HG02623 (cell line): Measurements from ENCODE around the gene CDH6.

Experiments
- ATAC-seq: cut with Tn5 transposase; IDR thresholded peaks from one replicate; pipeline ENCODE4 v1.9.1; 2021; ENCODE audit warnings: moderate library complexity; ENCODE audit not compliant: unreplicated experiment

The CDH6 gene

DNA sequence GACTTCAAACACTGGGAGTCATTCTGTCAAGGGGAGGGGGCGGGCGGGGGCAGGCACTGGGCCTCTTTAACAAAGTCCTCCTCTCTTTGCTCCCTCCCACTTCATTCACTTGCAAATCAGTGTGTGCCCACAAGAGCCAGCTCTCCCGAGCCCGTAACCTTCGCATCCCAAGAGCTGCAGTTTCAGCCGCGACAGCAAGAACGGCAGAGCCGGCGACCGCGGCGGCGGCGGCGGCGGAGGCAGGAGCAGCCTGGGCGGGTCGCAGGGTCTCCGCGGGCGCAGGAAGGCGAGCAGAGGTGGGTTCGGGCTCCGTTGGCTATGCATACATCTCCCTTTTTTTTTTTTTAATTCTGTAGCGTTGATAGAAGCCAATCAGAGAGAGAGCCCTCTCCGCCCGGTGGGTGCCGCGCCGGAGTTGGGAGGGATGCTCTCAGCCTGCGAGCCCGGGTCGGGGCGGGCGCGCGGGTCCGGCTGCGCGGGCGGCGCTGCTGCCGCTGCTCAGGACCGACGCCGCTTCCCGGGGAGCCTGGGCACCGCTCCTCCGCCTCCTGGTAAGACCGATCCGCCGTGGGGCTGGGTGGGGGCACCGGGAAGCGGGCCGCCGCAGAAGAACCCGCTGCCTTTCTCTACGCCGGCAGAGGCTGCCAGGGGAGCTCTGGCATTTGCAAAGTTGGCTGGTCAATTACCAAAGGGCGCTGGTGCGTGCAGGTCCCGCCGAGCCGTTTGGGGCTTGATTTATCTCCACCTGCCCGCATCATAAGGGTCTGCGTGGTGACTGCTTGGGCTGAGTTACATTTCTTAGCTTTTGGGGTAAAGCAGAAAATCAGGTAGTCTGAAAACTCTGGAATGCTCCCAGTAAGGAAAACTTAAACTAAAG is at the start of gene CDH6:
Gene CDH6, plus strand, starts transcription at position 96 of the 877 bp plus-strand sequence. CDS start 73,788 bp downstream, outside the sequence.
- no peak for ATAC-seq

DNA sequence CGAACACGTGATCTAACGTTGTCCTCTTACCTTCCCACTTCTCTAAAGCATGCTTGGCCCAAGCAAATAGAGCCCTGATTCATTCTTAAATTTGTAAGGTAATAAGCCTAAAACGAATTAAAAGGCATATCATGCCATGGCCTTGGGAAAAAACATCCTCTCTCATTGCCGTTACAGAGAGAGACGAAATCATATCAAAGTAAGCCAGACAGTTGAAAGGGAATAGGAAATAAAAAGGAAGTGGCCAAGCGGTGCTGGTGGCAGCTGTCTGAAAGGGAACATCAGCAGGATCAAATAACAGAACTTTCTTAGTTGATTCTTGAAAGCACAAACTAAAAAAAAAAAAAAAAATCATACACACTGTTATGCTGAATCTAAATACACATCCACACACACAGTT is 49.1 kb upstream of the CDH6 start:
- no peak for ATAC-seq

DNA sequence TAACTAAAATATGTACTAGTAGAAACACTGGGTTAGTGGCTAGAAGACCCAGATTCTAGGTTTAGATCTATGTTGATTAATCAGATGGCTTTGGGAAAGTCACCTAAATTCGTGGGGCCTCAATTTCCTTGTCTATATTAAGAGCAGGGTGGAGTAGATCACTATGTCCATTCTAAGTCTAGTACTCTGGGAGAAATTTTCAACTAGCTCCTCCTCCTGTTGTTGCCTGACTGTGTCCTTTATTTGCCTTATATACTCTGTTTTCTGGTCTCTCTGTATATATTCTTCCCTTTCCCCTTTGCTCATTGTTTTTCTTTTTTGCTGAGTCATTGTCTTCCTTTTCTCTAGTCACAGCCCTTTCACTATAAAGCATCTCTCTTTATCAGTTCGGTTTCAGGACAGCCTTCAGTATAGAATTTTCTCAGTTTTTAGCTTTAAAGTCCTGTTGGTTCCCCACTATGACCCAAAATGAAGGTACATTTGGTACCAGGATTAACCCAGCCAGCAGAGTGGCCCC is 44.5 kb upstream of the CDH6 start:
- ATAC-seq: no peak

DNA sequence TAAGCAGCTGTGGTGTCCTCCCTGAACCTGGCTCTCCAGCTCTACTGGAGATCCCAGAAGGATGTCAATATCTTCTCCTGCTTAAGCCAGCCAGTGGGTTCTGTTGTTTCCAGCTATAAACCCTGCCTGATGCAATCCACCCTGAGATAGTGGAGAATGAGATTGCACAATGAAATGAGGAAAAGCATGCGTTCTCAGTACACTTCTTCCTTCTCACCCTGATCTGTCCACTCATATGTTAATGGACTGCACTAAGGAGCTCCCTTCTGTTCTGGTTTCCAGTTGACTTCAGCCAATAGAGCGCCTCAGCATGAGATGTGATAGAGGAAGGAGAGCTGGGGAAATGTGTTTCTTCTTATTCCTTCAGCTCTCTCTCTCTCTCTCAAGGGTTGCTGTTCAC is 40.0 kb upstream of the CDH6 start:
- ATAC-seq: no peak

DNA sequence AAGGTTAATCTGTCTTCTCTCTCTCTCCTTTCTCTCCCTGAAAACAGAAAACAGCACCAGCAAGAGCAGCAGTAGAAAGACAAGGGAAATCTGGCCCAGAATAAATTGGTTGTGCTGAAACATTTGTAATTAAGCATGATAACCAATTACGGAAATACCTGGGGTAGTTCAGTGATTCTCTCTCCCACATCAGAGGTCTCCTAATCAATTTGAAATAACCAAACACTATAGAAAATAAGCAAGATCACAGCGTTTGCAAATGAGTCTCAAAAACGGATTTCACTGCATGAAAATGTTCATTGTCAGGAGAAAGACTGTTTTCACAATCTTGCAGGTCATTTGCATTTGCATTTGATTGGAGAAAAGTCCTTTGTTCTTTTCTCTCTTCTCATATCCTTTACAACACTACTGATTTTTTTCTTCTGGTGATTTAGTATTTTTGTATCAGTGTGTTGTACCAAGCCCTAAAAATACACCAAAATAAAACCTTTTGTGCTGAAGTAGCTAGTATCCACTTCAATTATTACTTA is 36.8 kb upstream of the CDH6 start:
- ATAC-seq: no peak

DNA sequence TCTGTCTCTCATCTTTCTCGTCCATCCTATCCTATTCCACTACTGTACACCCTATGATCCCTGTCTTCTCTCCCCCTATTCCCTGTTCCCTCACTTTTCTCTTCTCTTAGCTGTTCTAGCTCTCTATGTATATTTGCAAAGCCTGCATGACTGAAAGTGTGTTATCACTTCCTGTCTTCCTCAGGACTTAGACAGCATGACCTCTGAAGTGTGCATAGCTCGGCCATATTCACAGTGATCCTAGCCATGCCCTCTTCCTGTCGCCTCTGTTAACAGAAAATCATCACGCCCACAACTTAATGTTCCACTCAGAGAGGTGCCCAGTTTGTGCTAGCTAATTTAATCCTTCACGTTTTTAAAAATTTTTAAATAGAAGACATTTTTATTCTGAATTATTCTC is 35.8 kb upstream of the CDH6 start:
- no peak for ATAC-seq

DNA sequence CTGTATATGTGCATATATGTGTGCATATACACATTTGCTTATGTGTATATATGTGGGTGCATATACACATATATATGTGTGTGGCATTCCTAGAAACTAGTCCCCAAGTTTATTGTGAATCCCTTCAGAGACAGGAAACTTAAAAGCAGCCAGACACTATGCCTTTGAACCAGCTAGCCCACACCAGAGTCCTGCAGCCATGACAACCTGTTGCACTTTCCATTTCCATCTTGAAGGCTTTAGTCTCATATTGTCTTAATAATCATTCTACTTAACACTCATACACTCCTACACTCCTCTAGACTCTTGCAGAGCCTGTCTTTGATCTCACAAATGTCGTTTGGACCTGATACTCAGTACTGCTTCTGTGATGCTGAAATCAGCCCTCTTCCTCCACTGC is 34.8 kb upstream of the CDH6 start:
- ATAC-seq: no peak

DNA sequence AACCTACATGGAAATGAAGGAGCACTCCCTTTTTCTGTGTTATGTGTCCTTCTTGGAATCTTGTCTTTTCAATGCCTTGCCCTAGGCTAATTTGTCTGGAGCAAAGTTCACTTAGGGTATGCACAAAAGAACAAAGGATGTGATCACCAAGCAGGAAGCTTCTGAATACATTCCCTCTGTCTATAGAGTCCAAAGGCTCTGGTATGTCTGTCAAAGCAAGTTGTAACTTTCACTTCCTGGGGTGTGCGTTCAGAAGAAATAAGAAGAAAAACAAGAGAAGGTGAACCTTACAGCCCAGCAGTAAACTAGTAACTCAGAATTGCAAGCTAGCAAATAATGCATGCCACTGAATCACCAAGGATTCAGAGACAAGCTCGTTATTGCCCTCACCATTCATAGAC is 31.7 kb upstream of the CDH6 start:
- no peak for ATAC-seq

DNA sequence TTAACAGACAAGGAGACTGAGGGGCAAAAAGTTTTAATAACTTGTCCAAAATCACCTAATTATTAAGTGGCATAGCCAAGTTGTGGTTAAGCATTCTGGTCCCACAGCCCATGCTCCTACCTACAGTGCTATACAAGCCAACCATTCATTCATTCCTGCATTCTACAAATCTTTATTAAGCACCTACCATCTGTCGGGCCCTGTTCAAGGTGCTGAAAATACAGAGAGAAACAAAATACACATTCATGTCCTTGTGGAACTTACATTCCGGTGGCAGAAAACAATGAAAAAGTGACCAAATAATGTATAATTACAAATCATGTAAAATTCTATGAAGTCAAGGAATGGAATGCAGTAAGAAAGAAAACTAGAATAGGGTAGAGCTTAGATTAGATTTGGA is 27.8 kb upstream of the CDH6 start:
- ATAC-seq: no peak

DNA sequence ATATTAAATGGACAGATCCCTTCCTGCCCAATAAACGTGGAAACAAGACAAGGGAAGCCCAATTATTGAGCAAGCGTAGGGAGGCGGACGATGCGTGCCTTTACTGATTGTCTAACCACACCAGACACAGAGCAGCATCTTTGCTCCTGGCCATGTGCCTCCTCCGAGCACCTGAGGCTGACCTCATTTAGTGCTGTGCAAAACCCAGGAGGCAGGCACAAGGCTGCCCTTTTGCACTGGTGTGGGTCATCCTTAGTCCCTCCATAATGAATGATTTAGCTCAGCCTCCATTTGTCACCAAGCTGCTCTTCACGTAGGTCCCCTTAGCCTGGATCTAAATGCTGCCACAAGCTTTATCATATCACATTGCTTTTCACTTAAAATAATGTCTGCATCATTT is 24.1 kb upstream of the CDH6 start:
- ATAC-seq: no peak

DNA sequence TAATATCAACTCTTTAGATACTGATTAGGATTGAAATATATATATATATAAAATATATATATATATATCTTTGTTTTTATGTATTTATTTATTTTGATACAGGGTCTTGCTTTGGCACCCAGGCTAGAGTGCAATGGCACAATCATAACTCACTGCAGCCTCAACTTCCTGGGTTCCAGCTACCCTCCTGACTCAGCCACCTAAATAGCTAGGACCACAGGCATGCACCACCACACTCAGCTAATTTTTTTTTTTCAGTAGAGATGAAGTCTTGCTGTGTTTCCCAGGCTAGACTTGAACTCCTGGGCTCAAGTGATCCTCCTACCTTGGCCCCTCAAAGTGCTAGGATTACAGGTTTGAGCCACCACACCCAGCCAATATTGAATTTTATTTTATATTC is 20.6 kb upstream of the CDH6 start:
- ATAC-seq: no peak

DNA sequence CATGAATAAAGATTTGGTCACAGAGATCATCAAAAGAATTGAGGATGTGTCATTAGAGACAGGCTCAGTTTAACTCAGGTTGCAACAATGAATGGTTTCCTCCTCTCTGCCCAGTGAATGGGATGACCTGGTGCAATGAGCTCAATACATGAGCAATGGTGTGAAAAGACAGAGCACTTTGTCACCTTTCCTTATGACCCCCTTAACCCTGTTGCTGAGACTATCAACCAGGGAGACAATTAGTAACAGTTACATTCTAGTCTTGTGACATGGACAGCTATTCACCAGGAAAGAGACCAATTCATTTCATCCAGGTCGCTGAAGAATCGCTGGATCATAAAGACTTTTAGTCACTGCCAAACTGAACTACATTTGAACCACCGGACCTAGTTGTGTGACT is 19.9 kb upstream of the CDH6 start:
- no peak for ATAC-seq

DNA sequence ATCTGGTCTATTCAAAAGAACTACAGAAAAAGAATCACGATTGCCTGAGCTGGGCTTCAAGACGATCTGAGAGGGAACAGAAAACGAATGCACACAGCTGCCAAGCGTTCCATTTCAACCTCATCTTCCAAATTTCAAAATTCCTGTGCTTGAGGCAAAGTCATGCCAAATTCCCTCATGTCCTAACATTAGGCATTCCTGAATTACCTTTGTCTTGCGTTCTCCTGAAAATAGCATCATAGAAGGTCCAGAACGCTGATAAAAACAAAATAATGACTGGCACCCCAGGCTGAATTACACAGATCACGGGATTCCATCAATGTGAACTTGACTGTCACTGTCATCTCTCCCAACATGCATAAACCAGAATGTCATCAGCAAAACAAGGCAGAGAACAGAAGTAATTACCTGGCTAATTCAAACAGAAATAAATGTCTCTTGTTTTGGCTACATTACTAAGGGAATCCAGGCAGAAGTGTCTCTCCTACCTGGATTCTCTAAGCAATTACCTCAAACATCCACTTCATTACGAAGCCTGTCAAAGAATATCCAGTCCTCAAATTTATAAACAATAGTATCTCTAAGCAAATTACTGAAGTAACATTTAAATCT is 12.0 kb upstream of the CDH6 start:
- ATAC-seq: no peak

DNA sequence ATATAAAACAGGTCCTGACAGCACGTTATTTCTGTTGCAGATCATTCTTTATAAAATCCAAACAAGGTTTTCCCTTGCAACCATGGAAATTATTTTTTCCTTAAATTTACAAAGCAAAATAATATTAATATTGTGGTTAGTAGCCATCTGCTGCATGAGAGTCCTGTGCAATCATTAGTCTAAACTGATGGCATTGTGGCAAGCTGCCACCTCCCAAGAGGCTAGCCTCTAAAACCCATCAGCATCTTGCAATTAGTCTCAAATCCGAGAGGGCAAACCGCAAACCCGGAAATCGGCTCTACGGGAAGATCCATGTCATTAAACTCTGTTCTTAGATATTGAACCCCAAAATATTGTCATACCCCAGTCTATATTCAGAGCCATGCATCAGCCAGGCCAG is 11.3 kb upstream of the CDH6 start:
- no peak for ATAC-seq

DNA sequence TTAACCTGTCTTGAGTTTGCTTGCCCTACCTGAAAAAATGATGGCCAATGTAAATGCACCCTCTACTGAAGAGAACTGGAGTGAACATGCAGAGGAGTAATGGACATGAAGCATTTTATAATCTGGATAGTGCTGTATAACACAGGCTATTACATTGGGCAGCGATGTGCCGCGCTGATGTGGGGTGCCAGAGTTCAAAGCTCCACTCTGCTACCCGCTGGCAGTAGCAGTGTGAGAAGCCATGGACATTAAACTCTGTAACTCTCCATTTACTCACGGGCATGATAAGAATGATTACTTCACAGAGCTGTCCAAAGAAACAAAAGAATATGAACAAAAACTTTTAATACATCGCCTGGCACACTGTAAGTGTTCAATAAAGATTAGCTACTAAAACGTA is 7.5 kb upstream of the CDH6 start:
- no peak for ATAC-seq

DNA sequence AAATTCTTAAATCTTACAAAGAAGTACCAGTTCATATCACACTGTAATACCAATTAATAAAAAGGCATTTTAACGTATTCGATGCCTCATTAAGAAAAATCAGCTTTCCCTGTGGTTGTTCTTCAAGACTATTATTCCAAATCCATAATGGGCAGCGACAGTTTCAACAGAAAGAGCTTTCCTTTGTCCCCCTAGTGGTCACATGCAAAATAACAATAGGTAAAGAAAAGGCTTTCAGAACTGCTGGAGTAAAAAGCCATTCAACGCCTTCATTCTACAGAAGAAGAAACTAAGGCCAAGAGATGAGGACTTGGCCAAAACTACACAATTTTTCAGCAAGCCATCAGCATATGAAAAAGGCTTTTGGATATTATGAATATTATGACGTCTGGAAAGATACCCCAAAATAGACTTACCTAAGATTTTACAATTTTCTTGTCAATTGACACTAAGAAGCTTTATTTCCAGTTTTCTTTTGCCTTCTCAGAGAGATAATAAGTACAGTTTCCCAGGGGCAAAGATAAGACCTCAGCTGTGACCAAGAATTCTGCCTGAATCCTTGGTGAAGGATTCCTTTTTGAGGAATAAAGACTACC is 6.7 kb upstream of the CDH6 start:
- no peak for ATAC-seq

DNA sequence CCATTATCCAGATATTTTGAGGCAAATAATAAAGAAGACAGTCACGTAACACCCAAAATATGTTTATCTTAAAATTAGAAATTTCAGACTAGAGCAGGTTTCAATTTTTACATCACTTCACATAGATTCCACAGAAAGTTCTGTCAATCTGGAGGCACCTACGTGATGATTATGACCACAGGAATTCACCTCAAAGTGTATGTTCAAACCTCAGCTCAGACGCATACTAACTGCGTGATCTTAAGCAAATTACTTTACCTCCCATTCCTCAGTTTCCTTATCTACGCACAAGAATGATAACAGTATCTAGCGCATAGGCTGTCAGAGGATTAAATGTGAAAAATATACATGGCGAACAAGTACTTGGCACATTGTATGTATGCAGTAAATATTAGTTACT is 5.9 kb upstream of the CDH6 start:
- ATAC-seq: no peak

DNA sequence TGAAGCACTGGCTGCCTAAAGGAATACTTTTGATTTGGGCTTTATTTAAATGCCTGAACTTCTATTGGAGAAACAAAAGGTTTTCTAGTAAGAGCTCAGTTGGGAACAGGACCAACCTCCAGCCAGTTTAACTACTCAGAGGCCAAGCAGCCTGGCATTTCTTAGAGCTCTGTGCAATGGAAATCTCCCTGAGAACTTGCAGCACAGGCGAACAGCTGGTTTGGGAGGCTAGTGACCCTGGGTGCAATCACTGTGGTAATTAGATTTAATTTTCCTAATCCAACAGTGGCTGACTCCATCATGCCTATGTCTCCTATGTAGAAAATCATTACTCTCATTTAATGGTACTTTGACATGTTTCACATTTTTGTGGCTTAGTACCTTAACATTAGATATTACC is 1.0 kb upstream of the CDH6 start:
- no peak for ATAC-seq

DNA sequence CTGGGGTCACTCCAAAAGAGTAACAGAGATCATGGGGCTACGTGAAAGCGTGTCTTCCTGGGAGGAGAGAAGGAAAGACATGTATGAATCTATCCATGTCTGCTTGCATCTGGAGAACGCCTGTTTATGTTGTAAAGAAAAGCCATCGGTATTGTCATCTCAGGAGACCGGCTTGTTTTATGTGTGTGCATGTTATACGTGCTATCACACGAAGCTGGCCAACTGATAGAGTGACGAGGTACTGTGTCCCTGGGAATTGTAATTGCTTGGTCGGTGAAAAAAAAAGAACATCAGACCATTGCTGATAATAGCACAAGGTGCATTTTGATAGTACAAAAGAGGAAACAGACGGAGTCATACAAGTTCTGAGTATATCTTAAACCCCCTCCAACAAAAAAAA is 370 bp upstream of the CDH6 start:
- ATAC-seq: no peak

DNA sequence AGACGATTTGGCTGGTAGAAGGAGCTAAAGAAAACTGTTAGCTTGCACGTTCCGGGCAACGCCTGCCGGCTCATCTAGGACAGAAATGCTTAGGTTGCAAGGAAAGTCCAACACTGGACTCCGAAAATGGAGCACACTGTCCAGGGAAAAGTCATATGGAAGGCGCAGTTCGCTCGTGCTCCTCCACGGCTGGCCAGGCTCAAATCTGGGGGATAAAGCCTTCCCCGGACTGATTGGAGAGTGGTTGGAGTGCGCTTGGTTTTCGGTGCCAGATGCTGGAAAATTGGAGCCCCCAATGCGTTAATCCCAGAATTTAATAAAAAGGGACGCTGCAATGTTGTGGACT is 955 bp downstream of the CDH6 start:
- no peak for ATAC-seq

DNA sequence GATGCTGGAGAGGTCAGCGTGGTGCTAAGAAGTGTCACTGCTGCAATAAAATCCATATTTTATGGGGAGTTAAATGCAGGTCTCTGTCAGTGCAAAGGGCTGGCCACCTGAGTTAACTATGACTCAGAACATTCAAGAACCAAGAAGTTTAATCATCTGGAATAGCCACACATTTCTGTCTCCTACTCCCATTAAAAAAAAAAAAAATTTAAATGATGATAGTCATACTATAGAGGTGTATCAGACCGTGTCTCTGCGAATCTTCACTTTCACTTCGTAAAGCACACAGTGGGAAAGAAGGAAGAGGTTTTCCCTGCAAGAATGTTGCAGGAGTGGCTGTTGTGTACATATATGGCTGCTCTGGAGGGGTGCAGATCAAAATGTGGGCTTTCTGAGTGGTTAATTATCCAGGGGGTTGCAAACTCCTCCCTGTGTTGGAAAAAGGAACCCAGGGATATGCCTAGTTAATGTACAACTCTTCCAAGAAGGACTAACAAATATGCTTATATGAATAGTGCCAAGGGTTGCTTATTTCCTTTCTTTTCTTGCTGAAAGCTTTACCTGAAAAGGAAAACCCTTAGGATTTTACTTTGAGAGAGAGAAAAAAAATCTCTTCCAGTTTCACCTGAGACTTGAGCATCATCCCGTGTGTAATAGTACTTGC is 1.5 kb downstream of the CDH6 start:
- no peak for ATAC-seq
